HG03095 (cell line): ENCODE data around the gene ABCD4.
"Not testable (repeated sequence)": the region's sequence is repeated elsewhere in the genome, so short reads cannot be mapped to it uniquely, and the experiment has no call there.

Experiments used
- ATAC-seq: cut with Tn5 transposase; IDR thresholded peaks from one replicate; pipeline ENCODE4 v1.9.1; 2021; ENCODE audit warnings: moderate library complexity; ENCODE audit not compliant: unreplicated experiment

ABCD4 gene

DNA sequence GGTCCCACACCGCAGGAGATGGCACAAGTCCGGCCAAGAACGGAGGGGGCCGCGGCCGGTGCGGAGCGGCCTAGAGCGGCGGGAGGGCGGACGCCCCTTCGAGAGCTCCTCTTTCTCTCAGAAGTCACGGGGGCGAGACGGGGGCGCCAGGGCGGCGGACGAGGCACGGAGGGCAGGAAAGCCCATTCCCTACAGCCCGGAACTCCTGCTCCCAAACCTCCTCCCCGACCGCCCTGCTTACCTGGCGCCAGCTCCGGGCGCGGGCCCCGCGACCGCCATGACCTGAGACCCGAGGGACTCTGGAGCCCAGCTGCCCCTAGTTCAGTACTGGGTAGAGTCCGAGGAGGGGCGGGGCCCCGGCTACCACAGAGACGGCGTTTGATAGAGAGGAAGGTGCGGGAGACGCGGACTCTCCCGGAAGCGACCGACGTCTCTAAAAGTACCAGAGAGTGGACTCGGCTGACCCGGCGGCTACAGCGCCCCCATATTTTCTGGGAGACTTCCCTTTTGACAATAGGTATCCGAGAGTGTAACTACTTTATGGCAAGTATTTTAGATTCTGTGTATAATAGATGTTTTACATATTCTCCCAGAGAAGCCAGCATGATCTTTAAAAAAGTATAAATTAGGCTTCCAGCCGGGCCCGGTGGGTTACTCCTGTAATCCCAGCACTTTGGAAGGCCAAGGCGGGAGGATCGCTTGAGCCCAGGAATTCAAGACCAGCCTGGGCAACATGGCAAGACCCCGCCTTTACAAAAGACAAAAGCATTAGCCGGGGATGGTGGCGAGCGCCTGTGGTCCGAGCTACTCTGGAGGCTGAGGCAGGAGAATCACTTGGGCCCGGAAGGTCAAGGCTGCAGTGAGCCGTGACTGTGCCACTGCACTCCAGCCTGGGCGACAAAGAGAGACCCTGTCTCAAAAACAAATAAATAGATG is at the start of gene ABCD4:
Gene ABCD4, minus strand, starts transcription at position 301 of the 936 bp plus-strand sequence. Its CDS starts 22 bp downstream, at position 279.
- peak; percentile 97 for ATAC-seq

DNA sequence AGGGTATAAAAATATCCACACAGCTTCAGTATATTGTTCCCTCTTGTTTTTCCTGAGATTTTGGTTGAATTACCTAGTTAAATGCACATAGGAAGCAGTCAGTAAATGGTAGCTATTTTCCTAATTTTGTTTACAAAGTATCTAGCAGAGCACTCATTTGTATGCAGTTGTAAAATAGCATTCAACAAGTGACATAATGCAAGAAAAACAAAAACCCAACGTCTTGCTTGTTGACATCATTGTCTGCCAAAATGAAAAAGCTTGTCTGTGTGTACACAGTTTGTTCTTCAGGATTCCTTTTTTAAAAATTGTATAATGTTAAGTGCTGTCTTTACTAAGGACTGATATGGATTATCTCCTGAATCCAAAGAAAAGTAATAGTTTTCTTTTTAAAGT is 48.2 kb upstream of the ABCD4 start:
- ATAC-seq = no peak

DNA sequence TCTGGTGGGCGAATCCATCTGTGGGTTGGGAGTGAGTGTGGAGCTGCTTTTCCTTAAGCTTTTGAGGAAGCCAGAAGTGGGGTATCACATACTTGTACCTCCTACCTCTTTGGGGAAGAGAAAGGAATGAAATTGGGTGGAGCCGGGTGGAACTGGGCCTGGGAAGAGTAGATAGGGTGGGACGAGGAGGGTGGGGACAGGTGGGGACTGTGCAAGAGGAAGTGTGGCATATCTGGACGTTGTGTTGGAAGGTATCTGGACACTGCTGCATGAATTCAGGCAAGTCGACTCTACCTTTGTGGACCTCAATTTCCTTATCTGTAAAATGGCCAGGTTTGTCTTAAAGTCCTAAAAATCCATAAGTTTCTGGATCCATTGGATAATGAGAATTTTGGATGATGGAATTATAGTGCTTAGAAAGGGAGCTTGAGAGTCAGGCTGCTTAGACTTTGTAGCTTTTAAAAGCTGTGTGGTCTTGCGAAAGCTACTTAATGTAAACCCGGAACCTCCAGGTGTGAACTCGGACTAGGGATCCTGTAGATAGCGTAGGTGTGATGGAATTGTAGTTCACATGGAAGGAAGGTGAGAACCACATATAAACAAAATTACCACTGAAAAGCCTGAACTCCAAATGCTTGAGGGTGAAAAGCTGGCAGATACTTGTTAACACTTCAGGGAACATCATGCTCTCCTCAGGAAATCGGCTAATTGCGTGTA is 47.6 kb upstream of the ABCD4 start:
- ATAC-seq = no peak

DNA sequence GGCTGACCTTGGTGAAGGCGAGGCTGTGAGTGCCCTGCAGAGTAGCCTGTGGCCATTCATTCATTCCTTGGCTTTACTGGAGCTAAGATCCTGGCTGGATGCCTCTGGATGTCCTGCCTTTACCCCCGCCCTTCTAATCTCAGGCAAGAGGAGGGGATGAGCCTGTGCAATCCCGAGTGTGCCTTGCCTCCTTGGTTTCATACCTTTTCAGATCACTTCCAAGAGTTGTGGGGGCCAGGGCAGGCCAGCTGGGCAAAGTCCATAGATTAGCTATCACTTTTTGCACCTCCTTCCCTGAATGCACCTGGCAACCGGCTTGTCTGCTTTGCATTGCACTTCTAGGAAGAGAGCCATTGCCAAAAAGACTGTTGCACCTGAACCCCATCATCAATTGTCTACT is 47.0 kb upstream of the ABCD4 start:
- no peak for ATAC-seq

DNA sequence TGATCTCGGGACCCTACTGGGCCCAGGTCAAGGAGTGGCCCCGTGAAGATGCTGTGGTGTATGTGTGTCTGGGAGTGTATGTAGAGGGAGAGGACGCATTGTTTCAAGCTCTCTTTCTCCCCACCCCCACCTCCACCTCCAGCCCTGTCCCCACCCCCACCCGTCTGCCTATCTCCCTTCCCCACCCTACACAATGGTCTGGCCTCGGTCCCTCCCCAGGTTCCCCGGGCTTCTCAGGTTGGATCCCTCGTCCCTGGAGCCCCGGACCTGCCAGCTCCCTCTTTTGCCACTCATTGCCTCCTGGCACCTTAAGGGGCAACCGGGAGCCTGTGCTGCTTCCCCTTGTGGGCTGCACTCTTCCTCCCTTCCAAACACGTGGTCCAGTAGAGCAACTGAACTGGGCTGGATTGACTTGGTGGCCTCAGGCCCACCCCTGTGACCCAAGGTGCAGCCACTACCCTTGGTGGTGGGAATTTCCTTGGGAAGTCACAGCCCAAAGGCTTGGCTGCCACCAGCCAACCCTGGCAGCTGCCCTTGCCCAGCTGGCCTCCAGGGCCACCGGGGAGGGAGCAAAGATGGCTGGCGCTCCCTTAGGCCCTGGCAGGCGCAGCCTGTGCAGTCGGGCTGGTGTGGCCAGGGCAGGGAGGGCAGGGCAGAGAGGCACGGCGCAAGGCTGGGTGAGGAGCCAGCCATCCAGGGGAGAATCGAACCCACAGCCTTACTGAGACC is 46.2 kb upstream of the ABCD4 start:
- ATAC-seq = no peak

DNA sequence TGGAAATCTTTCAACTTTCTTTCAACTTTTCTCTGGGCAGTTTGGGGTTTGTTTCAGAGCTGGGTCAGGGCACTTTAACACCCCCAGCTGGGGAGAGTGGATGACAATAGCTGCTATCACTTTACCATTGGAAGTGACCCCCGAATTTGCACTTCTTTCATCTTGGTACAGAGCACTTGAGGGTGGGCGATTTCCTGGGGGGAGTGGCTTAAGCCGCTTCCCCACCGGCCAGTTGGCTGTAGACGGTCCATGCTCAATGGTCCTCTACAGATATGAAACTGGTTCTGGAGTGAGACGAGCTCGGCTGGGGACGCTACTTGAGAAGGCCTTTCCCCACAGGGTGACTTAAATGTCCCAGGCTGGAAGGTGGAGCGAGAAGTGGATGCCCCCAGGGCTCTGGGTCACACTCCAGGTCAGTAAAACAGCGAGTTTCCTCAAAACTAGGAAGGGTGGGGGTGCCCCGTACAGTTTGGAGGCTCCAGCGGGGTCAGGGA is 45.6 kb upstream of the ABCD4 start, which contains the start of gene VRTN:
Gene VRTN, plus strand, starts transcription at position 231 of the 494 bp plus-strand sequence. CDS start 8,313 bp downstream, outside the sequence.
- ATAC-seq = no peak

DNA sequence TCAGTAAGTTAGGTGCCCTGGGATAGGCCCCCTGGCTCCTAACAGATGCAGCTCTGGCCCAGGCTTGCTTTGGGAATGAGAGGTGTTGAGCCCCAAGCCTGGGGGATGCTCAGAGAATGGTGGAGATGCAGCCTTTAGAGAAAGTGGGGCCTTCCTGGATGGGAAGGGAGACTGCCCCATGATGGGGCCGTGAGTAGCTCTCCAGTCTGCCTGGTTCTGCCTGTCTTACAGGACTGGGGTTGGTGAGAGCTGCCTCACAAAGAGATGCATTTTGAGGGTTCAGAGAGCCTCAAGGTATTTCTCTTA is 45.0 kb upstream of the ABCD4 start:
- ATAC-seq = no peak

DNA sequence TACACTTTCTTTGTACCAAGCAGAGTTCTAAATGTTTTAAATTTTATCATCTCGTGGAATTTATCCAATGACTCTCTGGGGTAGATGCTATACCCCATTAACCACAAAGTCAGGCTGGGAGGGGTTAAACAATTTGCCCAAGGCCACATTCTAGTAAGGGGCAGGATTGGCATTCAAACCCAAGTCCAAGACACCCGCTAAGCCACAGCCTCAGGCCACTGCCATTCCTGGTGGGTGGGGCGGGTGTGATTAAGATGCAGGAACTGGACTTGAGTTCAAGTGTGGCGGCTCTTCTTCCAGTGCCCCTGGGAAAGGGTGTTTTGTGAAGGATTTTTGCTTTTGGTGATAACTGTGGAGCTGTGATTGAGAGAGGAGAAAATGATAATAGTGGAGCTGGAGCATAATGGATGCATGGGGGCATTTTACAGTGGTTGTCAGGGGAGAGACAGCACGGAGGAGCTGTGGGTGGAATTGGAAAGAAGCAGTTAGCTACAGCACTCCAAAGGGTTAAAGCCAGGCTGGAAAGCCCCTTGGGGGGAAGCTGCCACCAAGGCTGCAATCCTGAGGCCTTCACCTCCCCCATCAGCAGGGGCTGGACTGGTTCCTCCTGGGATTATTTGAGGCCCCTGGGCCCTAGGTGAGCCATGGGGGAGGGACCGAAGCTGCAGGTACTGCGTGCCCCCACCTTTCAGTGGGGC is 44.5 kb upstream of the ABCD4 start:
- ATAC-seq = no peak

DNA sequence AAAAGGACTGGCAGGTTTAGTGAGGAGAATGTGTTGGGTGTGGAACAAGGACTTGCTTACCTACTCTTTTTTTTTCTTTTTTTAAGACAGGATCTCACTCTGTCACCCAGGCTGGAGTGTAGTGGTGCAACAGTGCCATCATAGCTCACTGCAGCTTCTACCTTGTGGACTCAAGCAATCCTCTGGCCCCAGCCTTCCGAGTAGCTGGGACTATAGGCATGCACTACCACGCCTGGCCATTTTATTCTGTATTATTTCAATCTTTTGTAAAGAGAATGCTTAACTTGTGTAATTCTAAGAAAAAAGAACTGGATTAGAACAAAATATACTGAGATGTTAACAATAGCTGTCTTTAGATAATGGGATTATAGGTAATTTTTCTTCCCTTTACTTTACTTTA is 43.6 kb upstream of the ABCD4 start:
- no peak for ATAC-seq

DNA sequence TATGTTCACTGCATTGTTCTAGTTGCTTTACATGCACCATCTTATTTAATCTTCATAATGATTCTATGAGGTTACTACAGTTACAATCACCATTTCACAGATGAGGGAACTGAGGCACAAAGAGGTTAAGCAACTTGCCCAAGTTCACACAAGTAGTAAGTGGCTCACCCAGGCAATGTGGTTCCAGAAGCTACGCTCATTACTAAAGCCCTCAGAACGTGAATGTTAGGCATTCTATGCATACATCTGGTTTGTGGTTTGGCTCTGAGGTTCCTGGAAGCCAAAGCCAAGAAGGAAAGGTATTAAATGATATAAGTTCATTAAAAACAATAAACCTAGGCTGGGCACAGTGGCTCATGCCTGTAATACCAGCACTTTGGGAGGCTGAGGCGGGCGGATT is 31.2 kb upstream of the ABCD4 start:
- no peak for ATAC-seq

DNA sequence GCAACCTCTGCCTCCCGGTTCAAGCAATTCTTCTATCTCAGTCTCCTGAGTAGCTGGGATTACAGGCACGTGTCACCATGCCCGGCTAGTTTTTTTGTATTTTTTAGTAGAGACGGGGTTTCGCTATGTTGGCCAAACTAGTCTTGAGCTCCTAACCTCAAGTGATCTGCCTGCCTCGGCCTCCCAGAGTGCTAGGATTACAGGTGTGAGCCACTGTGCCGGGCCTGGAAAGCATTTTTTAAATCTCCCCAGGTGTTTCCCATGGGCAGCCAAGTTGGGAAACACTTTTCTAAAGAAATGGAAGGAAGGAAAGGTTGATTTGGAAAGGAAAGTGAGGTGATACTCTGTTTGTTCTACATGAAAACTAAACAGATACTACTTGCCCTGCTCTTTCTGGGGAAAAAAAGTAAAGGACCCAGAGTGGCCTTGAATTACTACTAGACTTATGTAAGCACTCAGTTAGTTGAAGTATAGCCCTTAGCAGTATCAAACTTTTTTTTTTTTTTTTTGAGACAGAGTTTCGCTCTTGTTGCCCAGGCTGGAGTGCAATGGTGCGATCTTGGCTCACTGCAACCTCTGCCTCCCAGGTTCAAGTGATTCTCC is 27.3 kb upstream of the ABCD4 start:
- ATAC-seq = not testable (repeated sequence)

DNA sequence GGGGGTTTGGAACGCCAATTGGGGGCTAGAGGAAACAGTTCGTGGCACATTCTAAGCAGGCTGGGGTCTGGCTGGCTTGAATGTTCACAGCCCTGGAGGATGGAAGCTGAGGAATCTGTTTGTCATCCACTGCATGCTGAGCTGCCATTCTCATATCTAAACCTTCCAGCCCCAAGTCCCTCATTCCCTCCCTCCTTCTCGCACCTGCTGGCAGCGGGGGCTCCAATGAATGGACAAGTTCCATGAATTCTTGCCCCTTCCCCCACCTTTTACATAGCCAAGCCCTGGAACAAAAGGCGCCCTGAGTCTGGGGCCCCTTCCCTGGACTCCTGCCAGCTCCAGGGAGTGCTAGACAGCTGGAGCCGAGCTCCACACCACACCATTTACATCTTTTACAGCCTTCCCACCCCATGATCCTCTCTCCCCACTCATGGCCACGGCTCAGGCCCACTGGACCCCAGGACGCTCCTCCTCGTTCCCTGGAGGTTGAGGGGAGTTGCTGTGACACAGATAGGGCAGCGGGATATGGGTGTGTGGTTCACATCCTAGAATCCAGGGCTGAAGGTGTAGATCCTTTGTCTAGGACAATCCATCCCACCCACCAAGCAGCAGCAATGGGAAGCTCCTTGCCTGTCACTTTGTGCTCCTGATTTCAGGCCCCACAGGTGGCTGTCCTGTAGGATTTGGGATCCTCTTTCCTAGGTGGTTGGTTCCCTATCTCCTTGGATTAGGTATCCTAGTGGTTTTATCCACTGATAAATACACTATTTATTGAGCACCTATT is 23.8 kb upstream of the ABCD4 start:
- no peak for ATAC-seq

DNA sequence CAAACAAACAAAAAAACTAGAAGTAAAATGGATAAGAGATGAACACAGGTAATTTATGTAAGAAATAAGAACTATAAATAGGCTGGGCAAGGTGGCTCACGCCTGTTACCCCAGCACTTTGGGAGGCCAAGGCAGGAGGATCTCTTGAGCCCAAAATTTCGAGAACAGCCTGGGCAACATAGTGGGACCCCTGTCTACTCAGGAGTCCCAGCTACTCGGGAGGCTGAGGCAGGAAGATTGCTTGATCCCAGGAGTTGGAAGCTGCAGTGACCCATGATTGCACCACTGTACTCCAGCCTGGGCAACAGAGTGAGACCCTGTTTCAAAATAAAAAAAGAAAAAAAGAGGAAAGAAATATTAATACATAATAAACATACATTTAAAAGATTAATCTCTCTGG is 22.7 kb upstream of the ABCD4 start:
- ATAC-seq = no peak

DNA sequence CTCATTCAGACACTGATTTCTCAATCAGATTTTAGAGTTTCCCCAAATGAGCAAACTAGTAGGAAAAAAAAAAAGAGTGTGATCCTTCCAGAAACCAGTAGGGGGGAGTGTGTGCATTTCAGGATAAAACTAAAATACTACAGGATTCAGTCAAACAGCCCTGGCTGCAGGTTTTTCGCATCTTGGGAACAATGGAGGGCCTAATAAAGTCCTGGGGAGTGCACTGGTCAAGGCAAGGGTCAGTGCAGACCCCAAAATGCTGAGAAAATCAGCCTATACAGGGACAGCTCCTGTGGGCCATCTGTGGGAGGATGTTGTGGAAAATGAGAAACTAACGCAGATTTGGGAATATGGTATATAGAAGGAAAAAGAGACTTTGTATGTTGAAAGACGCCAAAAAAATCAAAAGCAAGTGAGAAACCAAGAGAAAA is 22.2 kb upstream of the ABCD4 start:
- ATAC-seq = no peak

DNA sequence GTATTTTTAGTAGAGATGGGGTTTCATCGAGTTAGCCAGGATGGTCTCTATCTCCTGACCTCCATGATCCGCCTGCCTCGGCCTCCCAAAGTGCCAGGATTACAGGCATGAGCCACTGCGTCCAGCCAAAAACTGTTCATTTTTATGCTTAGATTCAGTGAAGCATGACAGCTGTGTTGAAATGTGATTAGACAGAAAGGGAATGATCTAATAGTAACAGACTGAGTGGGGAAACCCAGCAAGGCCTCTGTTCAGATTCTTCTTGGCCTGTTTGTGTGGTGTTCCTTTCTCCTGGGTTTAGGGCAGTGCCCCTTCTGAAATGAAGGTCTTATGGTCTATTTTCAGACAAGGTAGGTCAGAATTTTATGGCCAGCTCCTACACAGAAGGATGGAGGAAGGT is 11.8 kb upstream of the ABCD4 start:
- no peak for ATAC-seq

DNA sequence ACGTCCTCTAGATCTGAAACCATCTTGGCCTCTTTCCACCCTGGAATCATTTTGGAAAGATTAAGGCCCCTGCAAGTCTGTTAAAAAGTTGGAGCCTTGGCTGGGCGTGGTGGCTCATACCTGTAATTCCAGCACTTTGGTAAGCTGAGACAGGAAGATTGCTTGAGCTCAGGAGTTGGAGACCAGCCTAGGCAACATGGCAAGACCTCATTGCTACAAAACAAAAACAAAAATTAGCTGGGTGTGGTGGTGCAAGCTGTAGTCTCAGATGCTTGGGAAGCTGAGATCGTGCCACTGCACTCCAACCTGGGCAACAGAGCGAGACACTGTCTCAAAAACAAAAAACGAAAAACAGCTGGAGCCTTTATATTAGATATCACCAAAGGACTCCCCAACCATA is 10.9 kb upstream of the ABCD4 start:
- ATAC-seq = no peak

DNA sequence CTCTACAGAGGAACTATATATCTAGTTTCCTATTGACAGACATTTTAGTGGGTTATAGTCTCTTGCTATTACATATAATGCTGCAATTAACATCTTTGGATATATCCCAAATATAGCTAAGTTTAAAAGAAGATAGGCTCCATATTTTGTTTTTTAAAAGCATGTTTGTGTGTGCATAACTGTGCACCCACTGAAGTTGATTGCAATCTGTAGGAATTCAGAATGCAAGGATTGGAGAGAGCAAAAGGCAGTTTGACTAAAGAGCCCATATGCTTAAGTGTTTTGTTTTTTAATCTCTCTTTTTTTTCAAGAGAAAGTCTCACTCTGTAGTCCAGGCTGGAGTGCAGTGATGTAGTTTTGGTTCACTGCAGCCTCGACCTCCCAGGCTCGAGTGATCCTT is 9.4 kb upstream of the ABCD4 start:
- no peak for ATAC-seq

DNA sequence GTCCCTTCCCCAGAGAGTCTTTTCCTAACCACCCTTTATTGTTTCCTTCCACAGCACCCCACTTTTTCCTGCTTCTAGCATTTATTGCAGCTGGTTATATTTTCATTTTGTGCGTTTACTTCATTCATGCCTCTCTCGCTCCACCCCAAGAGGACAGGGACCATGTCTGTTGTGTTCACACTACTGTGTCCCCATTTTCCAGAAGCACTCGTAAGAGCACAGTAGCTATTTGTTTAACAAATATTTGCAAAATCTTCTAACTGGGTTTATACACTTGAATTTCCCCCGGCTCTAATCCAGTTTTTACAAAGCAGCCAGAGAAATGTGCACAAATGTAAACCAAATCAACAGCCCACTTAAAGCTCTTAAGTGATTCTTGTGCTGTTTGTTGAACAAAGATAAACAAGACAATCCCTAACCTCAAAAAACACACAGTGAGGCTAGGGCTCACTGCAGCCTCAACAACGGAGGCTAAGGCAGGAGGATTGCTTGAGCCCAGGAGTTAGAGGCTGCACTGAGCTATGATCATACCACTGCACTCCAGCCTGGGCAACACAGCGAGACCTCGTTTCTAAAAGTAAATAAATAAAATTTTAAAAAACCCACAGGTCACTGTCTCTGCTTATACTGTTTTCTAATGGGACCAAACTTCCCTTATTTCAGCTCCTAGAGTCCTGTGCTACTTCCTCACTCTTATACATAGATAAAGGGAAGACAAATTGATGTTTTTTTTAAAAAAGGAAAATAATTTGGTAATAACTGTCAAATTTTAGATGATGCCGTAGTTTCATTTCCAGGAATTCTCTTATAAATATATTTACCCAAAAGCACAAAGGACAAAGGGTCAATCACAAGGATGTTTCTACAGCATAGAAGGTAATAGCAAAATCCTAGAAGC is 6.6 kb upstream of the ABCD4 start:
- no peak for ATAC-seq

DNA sequence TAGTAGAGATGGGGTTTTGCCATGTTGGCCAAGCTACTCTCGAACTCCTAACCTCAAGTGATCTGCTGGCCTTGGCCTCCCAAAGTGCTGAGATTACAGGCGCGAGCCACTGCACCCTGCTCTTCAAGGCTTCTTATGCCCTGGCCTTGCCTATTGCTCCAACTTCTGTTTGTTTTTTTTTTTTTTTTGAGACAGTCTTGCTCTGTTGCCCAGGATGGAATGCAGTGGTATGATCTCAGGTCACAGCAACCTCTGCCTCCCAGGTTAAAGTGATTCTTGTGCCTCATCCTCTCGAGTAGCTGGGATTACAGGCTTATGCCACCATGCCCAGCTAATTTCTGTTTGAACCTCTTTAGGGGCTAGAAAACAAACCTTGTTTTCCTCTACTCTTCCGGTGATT is 6.0 kb upstream of the ABCD4 start:
- no peak for ATAC-seq
